Femur (tissue), 1 donor: ENCODE data around the gene CHST8.
"Not testable (repeated sequence)": the region's sequence is repeated elsewhere in the genome, so short reads cannot be mapped to it uniquely, and the experiment has no call there.

ENCODE experiments used
- DNase-seq: peaks from one replicate; pipeline ENCODE4 v3.0.0-alpha.2; 2017

Gene CHST8

DNA sequence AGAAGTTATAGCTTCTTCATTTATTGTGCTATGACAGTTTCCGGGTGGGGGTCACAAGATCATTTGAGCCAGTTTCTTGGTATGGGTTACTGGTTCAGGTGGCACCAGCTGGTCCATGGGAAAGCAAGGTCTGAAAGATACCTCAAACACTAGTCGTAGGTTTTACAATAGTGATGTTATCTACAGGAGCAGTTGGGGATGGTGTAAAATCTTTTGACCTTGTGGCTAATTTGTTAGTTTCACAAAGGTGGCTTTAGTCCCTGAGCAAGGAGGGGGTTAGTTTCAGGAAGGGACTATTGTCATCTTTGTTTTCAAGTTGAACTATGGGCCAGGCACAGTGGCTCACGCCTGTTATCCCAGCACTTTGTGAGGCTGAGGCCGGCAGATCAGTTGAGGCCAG lies 24.6 kb downstream of the CHST8 start:
- DNase-seq = no peak

DNA sequence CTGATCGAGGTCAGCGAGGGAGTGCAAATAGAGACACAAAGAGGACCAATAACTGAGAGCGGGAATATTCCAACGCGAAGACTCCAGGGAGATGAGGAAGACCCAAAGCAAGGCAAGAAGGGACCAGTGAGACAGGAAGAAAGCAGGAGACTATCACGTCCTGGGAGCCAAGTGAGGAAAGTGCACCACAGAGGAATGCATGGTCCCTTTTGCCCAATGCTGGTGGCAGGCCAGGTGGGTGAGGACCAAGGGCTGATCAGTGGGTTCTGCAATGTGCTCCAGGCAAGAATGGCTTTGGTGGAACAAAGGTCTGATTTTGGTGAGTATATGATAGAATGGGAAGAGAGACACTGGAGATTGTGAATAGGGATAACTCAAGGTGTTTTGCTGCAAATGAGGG lies 25.4 kb downstream of the CHST8 start:
- no peak for DNase-seq

DNA sequence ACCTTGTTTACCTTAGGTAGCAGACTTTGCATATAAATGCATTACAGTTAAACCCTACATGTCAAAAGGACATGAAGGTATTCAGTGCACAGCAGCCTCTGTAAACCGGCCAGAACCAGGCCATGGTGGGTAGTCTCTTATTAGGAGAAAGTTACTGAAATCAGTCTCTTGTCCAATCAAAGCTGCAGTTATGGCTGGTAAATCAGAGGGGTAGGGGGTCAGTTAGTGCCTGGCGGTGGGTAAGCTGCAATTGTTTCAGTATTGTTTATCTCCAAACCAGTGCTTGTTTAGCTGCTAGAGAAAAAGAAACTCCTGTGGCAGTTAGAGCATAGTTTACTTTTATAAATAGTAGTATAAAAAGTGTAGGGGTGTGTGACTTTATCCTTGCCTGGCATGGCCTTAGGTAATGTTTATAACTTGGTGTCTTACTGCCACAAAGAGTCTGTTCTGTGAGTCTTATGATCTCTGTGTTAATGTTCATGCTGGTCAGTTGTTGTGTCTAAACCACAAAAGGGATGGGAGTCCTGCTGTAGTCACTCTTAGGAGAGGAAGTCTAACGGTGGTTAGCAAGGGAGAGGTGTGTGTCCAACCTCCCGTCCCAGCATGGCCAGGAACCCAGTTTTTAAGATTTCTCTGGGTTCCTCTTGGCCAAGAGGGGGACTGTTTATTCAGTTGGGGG lies 28.0 kb downstream of the CHST8 start:
- DNase-seq = no peak

DNA sequence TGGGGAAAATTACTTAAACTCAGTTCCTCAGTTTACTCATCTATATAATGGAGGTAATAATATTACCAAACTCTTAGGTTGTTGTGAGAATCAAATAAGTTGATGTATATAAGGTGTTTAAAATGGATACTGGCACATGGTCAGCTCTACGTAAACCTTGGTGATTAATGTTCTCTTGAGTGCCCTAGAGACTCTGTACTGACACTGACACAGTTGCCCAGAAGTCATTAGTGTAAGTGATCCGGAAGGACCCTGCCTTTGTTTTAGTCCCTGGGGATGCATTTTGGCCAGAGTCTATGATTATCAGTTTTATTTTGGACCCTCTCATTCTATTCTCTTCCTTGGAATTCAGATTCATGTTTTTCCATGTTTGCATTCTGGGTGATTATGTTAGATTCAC lies 31.9 kb downstream of the CHST8 start:
- DNase-seq = no peak

DNA sequence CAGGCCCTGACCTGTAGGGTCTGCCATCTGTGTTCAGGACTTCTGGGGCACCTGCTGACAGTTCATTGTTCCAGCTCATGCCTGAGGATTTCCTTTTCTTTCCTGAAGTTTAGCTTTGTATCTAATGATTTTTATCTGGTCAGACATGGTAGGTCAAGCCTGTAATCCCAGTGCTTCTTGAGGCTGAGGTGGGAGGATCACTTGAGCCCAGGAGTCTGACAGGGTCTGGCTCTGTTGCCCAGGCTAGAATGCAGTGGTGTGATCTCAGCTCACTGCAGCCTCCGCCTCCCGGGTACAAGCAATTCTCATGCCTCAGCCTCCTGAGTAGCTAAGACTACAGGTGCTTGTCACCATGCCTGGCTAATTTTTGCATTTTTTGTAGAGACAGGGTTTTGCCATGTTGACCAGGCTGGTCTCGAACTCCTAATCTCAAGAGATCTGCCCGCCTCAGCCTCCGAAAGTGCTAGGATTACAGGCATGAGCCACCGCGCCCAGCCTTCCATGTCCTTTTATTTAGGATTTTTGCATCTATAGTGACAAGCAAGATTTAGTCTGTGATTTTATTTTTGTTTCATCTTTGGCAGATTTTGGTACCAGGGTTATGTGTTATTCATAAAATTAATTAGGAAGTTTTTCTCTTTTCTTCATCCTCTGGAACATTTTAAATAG lies 33.2 kb downstream of the CHST8 start:
- no peak for DNase-seq

DNA sequence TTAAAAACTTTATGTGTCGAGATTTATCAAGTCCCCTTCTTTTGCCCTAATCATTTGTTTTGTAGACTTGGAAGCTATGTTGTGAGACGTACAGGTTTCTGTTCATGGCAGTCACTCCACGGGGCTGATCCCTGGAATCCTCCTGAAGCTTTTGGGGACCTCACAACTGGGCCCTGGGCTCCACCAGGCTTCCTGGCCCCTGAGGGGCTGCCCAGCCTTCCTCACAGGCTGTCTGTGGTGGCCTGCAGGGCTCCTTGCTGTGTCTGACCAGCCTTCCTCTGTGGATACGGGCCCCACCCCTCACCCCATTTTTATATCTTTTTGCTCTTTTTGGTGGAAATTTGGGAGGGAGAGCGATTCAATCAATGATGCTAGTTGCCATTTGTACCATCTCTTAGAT lies 38.1 kb downstream of the CHST8 start:
- no peak for DNase-seq

DNA sequence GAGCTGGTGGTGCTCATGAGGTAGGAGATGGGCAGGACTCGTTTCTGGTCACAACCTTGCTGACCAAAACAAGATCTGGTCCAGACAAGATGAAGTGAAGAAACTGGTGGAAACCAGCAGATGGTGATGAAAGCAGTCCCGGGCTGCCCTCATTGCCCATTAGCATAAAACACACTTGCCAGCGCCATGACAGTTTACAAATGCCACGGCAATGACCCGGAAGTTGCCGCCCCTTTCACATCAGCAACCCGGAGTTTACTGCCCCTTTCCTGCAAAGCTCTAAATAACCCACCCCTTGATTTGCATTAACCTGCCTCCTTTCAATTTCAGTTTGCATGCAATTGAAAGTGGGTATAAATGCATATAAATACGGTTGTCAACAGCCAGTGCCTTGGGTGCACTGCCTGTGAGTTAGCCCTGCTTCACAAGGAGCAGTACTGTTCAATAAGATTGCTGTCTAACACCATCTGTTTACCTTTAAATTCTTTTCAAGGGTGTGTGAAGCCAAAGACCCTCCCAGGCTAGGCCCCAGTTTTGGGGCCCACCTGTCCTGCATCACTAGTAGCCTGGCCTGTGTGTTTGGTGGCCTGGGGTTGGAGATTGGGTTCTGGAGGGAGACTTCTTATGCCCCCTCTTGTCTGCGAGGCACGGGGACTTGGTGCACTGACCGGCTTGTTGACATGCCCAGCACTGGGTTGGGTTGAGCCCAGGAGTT lies 38.8 kb downstream of the CHST8 start:
- no peak for DNase-seq

DNA sequence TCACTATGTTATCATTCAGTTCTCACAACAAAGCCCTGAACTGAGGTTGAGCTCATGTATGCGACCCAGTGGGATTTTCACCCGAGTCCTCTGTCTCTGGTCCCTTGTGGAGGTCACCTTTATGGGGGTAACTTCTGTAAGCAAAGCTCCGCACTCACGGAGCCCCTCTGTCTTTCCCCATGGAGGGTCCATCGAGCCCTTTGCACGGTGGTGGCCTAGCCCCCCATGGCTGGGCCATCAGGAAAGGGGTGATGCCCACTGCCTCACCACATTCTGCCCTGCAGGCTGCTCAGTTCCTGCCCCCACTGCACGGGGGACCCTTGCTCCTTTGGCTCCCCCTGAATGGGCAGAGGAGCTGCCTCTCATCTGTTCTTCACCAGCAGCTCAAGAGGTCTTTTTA lies 39.6 kb downstream of the CHST8 start:
- no peak for DNase-seq

DNA sequence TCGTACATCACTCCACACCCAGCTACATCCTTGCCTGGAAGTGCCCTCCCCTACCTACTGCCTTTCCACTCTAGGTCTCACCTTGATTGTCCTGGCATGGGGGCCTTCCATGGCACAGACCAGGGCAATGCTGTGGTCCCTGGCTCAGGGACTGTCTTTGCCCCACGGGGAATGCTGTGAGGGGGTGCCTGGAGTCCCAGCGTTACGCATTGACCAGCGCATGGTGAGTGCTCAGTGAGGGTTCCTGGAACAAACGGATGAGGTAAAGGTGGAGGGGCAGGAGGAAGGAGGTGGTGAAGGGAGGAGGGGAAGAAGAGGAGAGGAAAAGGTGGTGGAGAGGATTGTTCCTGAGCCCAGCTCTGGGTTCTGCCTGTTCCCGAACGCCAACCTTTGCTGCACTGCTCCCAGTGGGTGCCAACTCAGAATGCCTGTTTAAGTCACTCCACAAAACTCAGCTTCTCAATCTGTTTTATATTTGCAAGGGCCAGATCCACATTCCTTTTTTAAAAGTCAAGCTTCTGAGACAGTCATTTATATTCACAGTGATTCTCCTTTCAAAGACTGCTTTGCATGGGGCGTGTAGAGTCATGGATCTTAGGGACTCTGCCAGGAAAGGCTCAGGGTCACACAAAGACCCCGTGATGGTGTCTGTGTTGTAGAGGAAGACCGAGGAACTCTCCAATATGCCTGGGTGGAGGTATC lies 40.8 kb downstream of the CHST8 start:
- no peak for DNase-seq

DNA sequence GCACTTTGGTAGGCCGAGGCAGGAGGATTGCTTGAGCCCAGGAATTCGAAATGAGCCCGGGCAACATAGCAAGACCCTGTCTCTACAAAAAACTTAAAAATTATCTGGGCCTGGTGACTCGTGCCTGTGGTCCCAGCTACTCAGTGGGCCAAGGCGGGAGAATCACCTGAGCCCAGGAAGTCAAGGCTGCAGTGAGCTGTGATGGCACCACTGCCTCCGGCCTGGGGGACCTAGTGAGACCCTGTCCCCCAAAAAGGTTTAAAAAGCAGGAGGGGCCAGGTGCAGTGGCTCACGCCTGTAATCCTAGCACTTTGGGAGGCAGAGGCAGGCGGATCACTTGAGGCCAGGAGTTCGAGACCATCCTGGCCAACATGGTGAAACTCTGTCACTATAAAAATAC lies 41.6 kb downstream of the CHST8 start:
- not testable (repeated sequence) for DNase-seq

DNA sequence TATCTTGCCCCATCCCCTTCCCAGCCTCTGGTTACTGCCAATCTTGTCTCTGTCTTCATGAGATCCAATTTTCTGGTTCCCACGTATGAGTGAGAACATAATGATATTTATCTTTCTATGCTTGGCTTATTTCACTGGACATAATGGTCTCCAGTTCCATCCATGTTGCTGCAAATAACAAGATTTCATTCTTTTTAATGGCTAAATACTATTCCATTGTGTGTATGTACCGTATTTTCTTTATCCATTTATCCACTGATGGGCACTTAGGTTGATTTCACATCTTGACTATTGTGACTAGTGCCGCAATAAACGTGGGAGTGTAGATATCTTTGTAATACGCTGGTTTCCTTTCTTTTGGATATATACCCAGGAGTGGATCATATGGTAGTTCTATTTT lies 43.0 kb downstream of the CHST8 start:
- DNase-seq = no peak

DNA sequence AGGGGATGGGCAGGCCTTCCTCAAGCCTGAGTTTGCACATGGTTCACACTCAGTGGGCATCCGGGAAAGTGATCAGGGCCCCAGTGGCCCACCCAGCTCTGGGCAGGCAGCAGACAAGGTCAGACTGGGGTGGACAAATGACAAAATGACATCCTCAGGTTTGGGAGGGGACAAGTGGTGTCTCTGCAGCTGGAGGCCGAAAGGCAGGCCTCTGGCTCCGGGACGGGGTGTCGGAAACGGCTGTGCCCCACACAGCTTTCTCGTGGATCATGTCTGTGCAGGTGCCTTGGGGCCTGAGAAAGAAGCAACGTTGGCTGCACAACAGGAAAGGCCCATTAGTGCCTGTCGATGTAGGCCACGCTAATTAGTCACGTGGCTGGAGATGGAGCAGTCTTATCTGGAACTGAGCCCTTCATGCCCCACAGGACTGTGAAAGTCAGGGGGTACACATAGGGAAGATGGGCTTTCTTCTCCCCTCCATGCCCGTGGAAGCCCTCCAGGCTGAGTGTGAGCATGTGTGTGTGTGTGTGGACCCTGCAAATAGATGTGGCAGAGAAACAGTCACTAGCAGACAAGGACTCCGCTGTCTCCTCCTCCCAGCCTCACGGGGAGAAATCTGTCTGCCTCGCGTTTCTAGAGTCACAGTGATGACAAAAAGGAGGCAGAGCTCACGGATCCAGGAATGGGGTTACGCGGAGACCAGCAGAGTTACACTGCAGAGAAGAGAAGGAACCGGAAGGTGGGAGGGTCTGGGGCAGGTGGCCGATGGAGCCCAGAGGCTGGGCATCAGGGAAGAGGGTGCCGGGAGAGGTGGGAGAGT lies 44.2 kb downstream of the CHST8 start:
- DNase-seq = no peak

DNA sequence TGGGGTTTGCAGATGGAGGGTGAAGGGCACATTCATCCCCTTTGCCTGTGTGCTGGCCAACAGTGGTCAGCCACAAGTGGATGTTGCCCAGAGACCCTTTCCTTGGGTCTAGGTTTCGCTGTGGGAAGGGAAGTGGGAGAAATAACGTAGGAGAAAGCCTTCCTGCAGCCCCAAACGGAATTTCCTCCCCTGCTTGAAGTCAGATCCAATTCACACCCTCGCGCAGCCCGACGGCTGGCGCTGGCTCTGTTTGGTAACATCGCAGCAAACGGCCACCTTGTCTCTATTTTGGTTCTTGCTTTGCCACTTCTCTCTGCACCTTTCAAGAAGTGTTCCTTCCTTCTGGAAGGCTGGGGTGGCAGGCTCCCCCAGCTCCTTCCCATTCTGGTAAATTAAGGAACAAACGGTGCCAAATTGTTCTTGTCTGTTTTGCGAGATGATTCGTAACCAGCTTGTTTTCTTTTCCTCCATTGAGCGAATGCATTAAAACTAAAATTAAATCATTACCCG lies 45.4 kb downstream of the CHST8 start:
- no peak for DNase-seq

DNA sequence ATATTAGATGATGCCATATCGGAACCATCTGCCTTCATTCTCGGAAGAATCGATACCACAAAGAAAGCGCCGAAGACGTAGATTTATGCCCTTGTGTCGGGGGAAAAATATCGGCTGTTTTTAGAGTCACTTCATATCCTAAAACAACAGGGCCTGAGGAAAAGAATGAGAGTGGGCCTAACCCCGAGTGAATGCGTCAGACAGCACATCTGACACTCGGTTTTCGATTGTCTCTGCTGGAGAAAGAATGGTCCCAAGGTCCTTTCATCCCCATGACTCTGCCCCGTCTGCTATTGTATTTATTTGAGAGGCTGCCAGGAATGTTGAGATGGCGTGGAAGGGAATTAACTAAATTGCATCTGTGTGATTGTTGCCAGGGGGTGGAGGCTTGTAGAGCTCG lies 46.1 kb downstream of the CHST8 start:
- DNase-seq = no peak

DNA sequence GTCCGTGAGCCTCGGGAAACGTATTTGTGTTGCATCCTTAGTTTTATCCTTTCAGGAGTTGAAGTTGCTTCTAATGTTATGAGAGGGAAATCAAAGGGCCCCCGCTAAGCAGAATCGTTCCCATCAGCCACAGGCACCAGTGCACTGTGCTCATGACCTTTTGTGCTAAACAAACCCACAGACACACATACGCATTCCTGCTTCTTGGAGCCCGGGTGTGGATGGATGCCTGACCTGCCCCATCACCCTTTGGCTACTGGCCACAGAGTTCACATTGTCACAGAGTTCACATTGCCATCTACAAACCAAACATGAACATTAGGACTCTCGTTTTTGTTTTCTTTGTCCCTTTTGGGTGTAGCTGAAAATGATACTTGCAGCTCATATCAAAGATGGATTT lies 47.2 kb downstream of the CHST8 start:
- DNase-seq = no peak

DNA sequence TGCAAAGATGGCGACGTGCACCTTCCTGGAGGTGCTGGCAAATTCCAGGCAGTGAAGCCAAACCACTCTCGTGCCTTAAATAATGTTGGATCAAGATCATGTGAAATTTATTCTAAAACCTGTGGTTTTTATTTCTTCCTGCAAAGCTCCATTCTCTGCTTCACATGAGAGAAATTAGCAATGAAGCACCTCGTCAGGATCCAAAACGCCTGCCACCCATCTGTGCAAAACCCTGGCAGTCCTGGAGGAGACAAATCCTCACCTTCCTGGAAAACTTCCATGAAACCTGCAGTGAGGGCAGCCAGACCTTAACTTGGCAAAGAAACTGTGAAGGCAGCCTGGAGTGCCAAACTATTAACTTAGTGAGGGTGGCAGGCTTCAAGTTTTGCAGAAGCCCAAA lies 47.6 kb downstream of the CHST8 start:
- DNase-seq = no peak

DNA sequence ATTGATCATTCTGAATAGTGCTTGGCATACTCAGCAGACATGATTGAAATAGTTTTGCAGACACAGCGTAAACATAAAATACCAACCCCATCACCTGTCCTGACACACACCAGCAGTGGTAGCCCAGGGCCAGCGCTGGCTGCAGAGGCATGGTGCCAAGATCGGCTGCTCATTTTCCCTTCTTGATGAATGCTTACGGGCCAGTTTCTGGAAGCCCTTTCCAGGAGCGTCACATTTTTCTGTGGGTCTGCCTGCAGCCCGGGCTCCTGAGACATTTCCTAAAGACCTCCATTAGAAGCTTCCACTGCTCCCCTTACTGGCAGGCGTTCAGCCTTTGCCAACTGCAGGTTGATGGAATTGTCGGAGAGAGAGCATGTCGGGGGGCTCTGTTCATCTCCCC lies 48.6 kb downstream of the CHST8 start:
- DNase-seq = no peak

DNA sequence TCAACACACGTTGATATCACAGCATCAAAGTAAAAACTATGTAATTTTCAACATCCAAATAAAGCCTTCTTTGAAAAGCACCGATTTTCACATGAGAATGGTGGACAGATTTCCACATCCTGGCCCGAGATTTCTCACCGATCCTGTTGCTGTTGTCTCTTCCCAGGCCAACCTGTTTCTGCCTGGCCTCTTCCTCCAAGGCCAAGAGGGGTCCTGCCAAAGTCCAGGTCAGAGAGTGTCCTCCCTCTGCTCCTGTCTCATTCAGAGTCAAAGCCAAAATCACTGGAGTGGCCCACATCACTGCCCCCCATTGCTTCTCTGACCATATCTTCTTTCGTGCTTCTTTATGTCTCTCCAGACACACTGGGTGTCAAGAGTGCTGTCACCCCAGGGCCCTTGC lies 49.5 kb downstream of the CHST8 start:
- no peak for DNase-seq

DNA sequence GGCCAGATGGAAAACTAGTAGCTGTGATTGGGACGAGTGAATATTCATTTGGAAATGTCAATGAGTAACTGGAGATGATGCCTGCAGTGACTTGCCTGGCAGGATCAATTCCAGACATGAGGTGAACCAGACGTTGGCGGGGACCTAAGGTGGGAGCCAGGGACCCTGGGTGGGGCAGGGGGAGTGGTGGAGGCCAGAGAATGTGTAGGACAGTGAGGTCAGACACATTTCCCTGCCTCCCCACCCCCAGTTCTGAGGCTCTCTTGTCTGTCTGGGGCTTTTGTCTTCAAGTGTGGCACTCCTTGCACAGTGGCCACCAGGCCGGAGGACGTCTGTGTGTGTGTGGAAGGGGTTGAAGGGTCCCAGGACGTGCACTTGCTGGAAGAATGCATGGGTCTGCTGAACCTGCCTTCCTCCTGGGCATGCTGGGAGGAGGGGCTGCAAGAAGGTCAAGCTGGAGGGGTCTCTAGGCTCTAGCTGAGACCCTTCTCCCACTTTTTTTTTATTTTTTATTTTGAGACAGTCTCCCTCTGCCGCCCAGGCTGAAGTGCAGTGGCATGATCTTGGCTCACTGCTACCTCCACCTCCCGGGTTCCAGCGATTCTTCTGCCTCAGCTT lies 51.6 kb downstream of the CHST8 start:
- no peak for DNase-seq

DNA sequence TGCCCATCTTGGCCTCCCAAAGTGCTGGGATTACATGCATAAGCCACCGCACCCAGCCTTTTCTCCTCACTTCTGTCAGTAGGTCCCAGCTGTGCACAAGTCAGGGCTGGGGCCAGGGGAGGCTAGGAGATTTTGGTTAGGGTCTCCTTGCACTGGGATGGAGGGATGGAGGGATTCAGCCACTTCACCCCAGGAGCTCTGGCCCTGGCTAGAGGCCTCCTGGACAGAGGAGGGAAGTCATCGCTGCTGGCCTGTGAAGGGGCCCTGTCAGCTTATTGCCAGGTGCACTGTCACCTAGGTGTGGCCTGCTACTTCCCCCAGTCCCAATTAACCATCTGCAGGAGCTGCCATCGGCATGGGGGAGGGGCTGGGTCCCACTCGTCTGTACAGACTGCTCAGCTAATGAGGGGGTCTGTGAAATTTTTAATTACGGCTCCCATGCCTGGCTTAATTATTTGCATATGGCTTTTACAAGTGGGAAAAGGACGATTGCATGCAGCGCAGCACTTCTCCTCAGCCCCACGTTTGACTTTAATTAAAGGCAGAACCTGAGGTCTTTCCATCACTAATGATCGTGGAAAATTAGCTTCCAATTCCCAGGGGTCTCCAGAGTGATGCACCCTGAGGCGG lies 52.4 kb downstream of the CHST8 start:
- no peak for DNase-seq

DNA sequence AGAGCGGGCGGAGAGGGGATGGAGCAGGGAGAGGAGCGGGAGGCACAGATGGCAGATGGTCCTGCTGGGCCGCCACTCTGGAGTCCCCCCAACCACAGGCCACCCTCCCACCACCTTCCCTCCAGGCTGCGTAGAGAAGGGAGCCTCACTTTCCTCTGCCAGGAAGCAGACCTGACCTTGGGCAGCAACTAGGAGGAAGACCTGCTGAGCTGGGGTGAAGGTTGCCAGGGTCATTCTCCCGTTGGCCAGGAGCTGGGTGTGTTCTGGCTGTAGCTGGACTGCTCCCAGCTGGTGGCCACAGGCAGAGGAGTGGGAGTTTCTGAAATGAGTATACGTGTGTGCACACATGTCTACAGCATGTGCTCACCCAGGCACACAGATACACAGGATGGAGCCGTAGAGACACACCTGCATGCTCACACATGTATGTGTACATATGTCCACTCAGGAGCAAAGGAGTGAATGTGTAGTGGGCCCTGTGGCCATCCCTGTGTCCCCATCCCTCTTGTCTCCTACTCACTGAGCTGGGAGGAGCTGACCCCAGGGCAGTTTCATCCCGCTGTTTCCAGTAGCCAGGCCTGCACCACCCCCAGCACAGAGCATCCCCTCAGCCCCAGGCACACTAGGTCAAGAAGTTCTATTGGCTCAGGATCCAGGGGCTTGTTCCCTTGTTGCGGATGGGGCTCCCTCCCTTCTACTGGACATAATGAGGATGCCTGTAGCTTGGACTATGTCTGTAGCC lies 53.0 kb downstream of the CHST8 start:
- no peak for DNase-seq
